Activated T-helper 17 cell treated with anti-CD3 and anti-CD28 coated beads, Interleukin-2, amount 50 U/mL, for 72 hours (primary cell): ENCODE results near the gene SPATA21. TPM values are rescaled to one million over a fixed set of nuclear protein-coding genes. Genes with fewer than 3 reads are reported as not detected.
A peak's percentile ranks its signal among the peaks of the same experiment; 100 is the strongest.

ENCODE experiments used
- ATAC-seq: fragments of 150-1000 bp; cut with Tn5 transposase; replicated peaks from 2 replicates; pipeline ENCODE4 v1.10.0; 2021; ENCODE audit warnings: mild to moderate bottlenecking, moderate library complexity
- H3K27ac Mint-ChIP-seq: one replicate; pipeline ENCODE4 v1.8.0; 2022; ENCODE audit warnings: mixed read lengths
- H3K27me3 Mint-ChIP-seq: one replicate; pipeline ENCODE4 v1.8.0; 2022; ENCODE audit warnings: mixed read lengths
- H3K36me3 Mint-ChIP-seq: one replicate; pipeline ENCODE4 v1.8.0; 2022; ENCODE audit warnings: low read depth, mild to moderate bottlenecking, mixed read lengths
- H3K4me1 Mint-ChIP-seq: one replicate; pipeline ENCODE4 v1.8.0; 2022; ENCODE audit warnings: mixed read lengths
- H3K4me3 Mint-ChIP-seq: one replicate; pipeline ENCODE4 v1.8.0; 2022; ENCODE audit warnings: mild to moderate bottlenecking, mixed read lengths
- H3K9me3 Mint-ChIP-seq: one replicate; pipeline ENCODE4 v1.8.0; 2022; ENCODE audit warnings: mixed read lengths
- total RNA-seq, 2 donors: library from RNA; stranded (reverse); gene quantifications; one replicate each; pipeline ENCODE4 v1.2.3, GENCODE V29; 2022

SPATA21 gene
- total RNA-seq, 2 donors from 2014 or later, result 0.08 TPM; not detected in 1

- H3K9me3 Mint-ChIP-seq, result no peaks in the 10 kb centered on the region
- H3K36me3 Mint-ChIP-seq, result peaks cover 85% of the 10 kb centered on the region
- H3K4me1 Mint-ChIP-seq, result peaks cover 32% of the 10 kb centered on the region
- ATAC-seq, result no peak
- peak overlapping the region; percentile 78 for H3K27ac Mint-ChIP-seq
- no peaks in the 10 kb centered on the region for H3K27me3 Mint-ChIP-seq
- H3K4me3 Mint-ChIP-seq, result no peak overlapping the region
Measured at GRCh38 chr1:16392740-16393569, 44.3 kb downstream of the SPATA21 start.

- Mint-ChIP-seq H3K27ac (peak overlapping the region; percentile 78), H3K36me3 (peaks cover 71% of the 10 kb centered on the region), H3K9me3 (no peaks in the 10 kb centered on the region), H3K27me3 (no peaks in the 10 kb centered on the region), H3K4me1 (peaks cover 42% of the 10 kb centered on the region), H3K4me3 (peak overlapping the region; percentile 23)
- ATAC-seq, result peak; percentile 52
Measured at GRCh38 chr1:16391411-16391810, 45.8 kb downstream of the SPATA21 start.

- peak; percentile 32 for ATAC-seq
Measured at GRCh38 chr1:16387201-16388188, 49.7 kb downstream of the SPATA21 start.

DNA sequence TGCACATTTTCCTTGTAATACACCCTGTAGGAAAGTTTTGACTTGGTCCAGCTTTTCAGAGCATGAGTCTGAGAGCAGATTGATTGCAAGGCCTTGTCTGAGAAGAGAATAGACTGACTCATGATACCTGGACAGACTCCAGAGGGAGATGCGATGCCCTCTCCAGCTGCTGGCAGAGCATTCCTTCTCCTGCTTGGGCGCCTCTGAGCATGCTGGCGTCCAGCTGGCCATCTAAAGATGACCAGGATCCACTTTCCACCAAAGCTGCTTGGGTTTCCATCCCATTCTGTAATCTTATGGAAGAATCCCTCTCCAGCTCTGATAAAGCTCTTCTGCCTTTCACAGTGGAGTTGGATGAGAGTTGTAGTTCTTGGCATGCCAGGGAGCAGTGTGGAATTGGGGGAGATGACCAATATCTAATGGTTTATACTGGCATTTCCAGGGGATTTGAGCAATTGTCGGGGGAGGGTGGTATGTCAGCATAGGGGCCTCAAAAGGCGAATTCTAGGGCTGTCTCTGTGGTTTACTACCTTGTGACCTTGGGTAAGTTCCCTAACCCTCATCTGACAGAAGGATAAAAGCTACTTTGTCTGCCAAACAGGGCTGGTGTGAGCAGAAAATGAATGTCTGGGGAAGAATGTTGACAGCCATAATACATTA is 50.6 kb downstream of the SPATA21 start:
- Mint-ChIP-seq H3K4me3 (peak overlapping the region; percentile 77), H3K4me1 (peaks cover 63% of the 10 kb centered on the region), H3K9me3 (no peaks in the 10 kb centered on the region), H3K27ac (peak overlapping the region; percentile 56), H3K36me3 (peaks cover 62% of the 10 kb centered on the region), H3K27me3 (no peaks in the 10 kb centered on the region)
- ATAC-seq, result peak; percentile 46

More at GRCh38 chr1:16387201-16388188, 49.7 kb downstream of the SPATA21 start:
- Mint-ChIP-seq H3K4me3 (peak overlapping the region; percentile 77), H3K4me1 (peaks cover 65% of the 10 kb centered on the region), H3K27me3 (no peaks in the 10 kb centered on the region), H3K27ac (peak overlapping the region; percentile 56), H3K9me3 (no peaks in the 10 kb centered on the region), H3K36me3 (peaks cover 64% of the 10 kb centered on the region)

DNA sequence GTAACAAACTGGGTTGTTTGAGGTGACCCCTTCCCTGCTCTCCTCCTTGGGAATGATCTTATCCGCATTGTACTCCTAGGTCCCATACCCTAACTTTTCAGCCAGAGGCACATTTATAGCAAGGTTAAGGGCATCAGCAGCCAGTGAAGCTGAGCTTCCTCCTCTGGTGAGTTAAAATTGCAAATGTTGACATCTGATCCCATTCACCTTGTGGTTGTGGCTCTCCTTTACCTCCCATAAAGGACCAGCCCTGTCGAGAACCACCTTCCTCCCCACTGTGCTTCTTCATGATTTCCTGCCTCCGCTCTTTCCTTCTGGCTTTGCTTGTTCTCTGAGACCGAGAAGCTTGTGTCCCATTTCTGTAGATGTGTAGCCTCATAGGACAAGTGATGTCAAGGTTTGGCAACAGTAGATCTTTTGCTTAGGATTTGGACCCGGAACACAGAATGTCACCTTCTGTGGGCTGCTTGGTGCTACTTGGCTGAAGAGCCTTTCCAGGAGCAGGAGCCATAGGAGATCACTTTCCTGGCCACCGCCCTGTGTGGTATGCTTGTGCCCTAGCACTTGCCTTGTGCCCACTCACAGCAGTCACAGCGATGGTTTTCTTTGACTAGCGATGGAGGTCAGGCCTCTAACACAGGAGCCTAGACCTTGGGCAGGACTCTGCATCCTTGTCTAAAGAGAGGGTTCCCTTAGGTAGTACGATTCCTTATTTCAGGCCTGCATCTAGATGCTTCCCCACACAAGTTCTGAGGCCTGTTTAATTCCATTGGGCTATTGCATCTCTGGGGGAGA is 51.4 kb downstream of the SPATA21 start:
- ATAC-seq, result peak; percentile 1
- peak overlapping the region; percentile 77 for H3K4me3 Mint-ChIP-seq

DNA sequence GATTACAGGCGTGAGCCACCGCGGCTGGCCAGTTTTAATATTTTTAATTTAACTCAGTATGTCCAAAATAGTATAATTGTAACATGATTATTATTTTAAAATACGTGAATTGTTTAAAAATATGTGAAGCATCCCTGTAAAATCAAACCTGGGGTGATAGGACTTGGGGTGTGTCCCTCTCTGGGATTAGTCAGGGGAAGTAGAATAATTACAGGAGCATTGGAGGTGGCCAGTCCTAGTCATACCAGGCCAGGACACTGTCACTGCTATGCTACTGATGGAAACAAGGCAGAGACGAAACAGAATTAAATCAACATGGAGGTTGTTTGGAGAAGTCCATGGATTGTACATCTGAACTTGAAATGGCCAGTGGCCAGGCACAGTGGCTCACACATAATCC is 53.3 kb downstream of the SPATA21 start:
- peak; percentile 33 for ATAC-seq
- Mint-ChIP-seq H3K27me3 (no peaks in the 10 kb centered on the region), H3K36me3 (peaks cover 64% of the 10 kb centered on the region), H3K27ac (peak overlapping the region; percentile 65), H3K4me1 (peaks cover 51% of the 10 kb centered on the region), H3K4me3 (peak overlapping the region; percentile 77), H3K9me3 (no peaks in the 10 kb centered on the region)

More for the DNA sequence above, 51.4 kb downstream of the SPATA21 start:
- Mint-ChIP-seq H3K27ac (peak overlapping the region; percentile 42), H3K4me1 (peaks cover 56% of the 10 kb centered on the region), H3K9me3 (no peaks in the 10 kb centered on the region), H3K36me3 (peaks cover 62% of the 10 kb centered on the region), H3K27me3 (no peaks in the 10 kb centered on the region)

GRCh38 chr1:16380868-16381267 is 56.4 kb downstream of the SPATA21 start:
- Mint-ChIP-seq H3K4me1 (peaks cover 45% of the 10 kb centered on the region), H3K27ac (no peak overlapping the region), H3K9me3 (no peaks in the 10 kb centered on the region), H3K27me3 (no peaks in the 10 kb centered on the region), H3K4me3 (no peak overlapping the region), H3K36me3 (peaks cover 81% of the 10 kb centered on the region)
- ATAC-seq, result no peak

GRCh38 chr1:16378443-16378842 is 58.8 kb downstream of the SPATA21 start:
- H3K4me3 Mint-ChIP-seq, result no peak overlapping the region
- H3K4me1 Mint-ChIP-seq, result peaks cover 38% of the 10 kb centered on the region
- H3K27ac Mint-ChIP-seq, result no peak overlapping the region
- H3K9me3 Mint-ChIP-seq, result no peaks in the 10 kb centered on the region
- no peaks in the 10 kb centered on the region for H3K27me3 Mint-ChIP-seq
- ATAC-seq, result no peak
- peaks cover 83% of the 10 kb centered on the region for H3K36me3 Mint-ChIP-seq

DNA sequence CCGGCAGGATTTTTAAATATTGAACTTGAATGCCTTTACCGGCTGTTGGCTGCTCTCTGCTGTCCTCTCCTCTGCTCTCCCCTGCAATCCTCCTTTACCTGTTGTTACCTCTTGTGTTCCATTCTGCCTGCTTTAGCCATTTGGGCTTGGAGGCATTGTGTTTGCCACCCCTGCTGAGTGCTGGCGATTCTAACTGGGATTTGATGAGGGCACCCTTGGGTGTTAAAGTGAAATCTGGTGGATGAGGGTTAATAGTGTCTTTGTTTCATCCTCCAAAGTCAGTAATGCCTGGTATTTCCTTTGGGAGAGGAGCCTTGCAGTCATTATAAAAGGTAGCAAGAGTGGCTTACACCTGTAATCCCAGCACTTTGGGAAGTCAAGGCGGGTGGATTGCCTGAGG is 60.3 kb downstream of the SPATA21 start:
- H3K27ac Mint-ChIP-seq, result no peak overlapping the region
- no peaks in the 10 kb centered on the region for H3K27me3 Mint-ChIP-seq
- H3K9me3 Mint-ChIP-seq, result no peaks in the 10 kb centered on the region
- H3K36me3 Mint-ChIP-seq, result peaks cover 85% of the 10 kb centered on the region
- no peak overlapping the region for H3K4me3 Mint-ChIP-seq
- peaks cover 44% of the 10 kb centered on the region for H3K4me1 Mint-ChIP-seq
- no peak for ATAC-seq

DNA sequence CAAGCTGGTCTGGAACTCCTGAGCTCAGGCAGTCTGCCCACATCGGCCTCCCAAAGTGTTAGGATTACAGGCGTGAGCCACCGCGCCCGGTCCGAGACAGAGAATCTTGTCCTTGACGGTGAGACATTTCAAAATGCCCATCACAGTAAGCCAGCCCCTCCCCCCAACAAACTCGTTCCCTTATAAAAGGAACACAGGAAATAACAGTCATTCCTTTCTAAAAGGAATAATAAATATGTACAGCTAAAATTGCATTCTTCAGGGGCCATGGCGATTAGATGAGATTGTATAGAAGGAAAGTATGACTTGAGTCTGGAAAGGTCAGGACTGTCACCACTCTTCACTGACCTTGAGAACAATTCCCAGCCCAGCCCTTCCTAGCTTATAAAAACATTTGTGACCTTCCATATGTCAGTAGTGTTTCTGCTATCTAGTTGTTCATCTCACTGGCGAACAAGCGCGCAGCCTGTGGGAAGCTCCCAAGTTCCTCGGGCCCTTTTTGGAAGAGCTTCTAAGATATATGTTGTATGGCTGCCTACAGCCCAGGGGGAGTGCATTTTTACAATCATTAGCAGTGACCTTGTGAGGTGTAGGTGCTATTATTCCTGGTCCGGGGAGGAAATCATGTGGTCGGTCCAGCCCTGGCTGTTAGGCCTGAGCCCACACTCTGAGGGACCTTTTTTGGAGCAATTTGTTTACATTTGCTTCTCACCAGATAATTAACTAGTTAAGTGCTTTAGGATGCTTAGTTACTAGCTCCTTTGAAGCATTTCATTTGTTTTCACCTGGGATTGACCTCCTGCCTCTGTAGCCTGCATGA is 61.5 kb downstream of the SPATA21 start:
- peak overlapping the region; percentile 19 for H3K4me3 Mint-ChIP-seq
- H3K27ac Mint-ChIP-seq, result peak overlapping the region; percentile 21
- H3K36me3 Mint-ChIP-seq, result peaks cover 83% of the 10 kb centered on the region
- no peaks in the 10 kb centered on the region for H3K27me3 Mint-ChIP-seq
- ATAC-seq, result no peak
- no peaks in the 10 kb centered on the region for H3K9me3 Mint-ChIP-seq
- H3K4me1 Mint-ChIP-seq, result peaks cover 44% of the 10 kb centered on the region

- Mint-ChIP-seq H3K27me3 (no peaks in the 10 kb centered on the region), H3K9me3 (no peaks in the 10 kb centered on the region), H3K27ac (no peak overlapping the region), H3K4me1 (peaks cover 44% of the 10 kb centered on the region), H3K4me3 (peak overlapping the region; percentile 41), H3K36me3 (peaks cover 82% of the 10 kb centered on the region)
- ATAC-seq, result no peak
Measured at GRCh38 chr1:16374266-16374665, 63.0 kb downstream of the SPATA21 start.

- ATAC-seq, result no peak
- H3K27me3 Mint-ChIP-seq, result no peaks in the 10 kb centered on the region
- peaks cover 84% of the 10 kb centered on the region for H3K36me3 Mint-ChIP-seq
- H3K27ac Mint-ChIP-seq, result peak overlapping the region; percentile 89
- no peaks in the 10 kb centered on the region for H3K9me3 Mint-ChIP-seq
- H3K4me3 Mint-ChIP-seq, result peak overlapping the region; percentile 84
- H3K4me1 Mint-ChIP-seq, result peaks cover 47% of the 10 kb centered on the region
Measured at GRCh38 chr1:16372535-16373285, 64.5 kb downstream of the SPATA21 start.
